ENCODE results near the gene TRAPPC8. TPM values are rescaled to one million over a fixed set of nuclear protein-coding genes. Genes with fewer than 3 reads are reported as not detected.

Gene TRAPPC8
- polyA plus RNA-seq, 1 donor from 2014 or later: 57.8 TPM

DNA sequence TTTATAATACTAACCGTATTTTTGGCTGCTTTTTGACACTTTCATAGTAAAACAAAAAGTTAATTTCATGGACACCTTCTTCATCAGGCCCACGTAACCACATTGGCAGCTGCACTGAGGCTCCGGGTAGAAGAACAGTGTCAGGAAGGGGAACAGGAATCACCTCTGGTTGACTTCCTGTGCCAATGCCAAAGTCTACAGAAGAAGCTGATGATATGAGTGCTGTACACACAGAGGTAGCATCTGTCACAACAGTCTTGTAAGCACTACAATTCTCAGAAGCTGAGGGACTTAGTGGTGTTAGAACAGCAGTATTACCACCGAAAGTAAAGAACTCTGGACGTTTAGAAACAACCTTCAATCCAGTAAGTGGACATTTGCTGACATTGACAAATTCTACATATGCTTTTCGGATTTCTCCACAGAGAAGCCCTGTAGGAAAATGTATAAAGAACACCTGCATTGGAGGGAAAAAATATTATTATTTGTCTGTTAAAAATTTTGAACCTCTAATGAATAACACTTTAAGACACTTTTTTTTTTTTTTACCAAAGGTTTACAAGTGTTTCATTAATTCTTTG lies 85.3 kb downstream of the TRAPPC8 start:
- Histone ChIP-seq H3K36me3 (ENCODE audit: insufficient read depth, low read length) (peaks cover 12% of the 10 kb centered on the region), H3K4me3 (ENCODE audit: low read length) (no peak overlapping the region), H3F3A (ENCODE audit: insufficient read depth, low read length, poor library complexity, severe bottlenecking) (no peaks in the 10 kb centered on the region)

DNA sequence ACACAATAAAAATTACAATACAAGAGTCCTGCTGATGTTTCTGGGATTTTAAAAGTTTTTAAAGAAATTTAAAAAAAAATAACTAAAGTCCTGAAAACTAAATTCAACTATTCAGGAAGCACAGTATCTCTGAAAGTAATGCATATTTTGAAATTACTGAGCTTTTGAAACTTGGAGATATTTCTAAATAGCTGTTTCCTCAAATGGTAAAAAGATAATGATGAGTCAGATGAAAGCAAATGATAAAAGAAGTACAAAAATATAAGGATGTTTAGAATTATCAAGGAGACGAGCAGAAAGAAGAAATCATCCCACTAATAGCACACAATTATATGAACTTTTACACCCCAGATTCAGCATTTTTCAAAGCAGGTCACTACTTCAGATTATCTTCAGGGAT lies 92.1 kb downstream of the TRAPPC8 start:
- H3K9me3 ChIP-seq (ENCODE audit: low read length): no peaks in the 10 kb centered on the region
- H3F3A ChIP-seq (ENCODE audit: insufficient read depth, low read length, poor library complexity, severe bottlenecking): no peaks in the 10 kb centered on the region
- no peaks in the 10 kb centered on the region for H3K9me2 ChIP-seq (ENCODE audit: insufficient read depth, low read length)
- no peak overlapping the region for H3K4me3 ChIP-seq (ENCODE audit: low read length)
- H4K20me1 ChIP-seq (ENCODE audit: insufficient read depth): no peaks in the 10 kb centered on the region
- no peak overlapping the region for H2AFZ ChIP-seq (ENCODE audit: low read depth, low read length)
- H3K27ac ChIP-seq (ENCODE audit: low read length): no peak overlapping the region
- TF ChIP-seq EP300 (conservative IDR thresholded peaks at IDR 0.05; ENCODE audit: poor library complexity, severe bottlenecking): no peak
- TF ChIP-seq, protein P1, sequence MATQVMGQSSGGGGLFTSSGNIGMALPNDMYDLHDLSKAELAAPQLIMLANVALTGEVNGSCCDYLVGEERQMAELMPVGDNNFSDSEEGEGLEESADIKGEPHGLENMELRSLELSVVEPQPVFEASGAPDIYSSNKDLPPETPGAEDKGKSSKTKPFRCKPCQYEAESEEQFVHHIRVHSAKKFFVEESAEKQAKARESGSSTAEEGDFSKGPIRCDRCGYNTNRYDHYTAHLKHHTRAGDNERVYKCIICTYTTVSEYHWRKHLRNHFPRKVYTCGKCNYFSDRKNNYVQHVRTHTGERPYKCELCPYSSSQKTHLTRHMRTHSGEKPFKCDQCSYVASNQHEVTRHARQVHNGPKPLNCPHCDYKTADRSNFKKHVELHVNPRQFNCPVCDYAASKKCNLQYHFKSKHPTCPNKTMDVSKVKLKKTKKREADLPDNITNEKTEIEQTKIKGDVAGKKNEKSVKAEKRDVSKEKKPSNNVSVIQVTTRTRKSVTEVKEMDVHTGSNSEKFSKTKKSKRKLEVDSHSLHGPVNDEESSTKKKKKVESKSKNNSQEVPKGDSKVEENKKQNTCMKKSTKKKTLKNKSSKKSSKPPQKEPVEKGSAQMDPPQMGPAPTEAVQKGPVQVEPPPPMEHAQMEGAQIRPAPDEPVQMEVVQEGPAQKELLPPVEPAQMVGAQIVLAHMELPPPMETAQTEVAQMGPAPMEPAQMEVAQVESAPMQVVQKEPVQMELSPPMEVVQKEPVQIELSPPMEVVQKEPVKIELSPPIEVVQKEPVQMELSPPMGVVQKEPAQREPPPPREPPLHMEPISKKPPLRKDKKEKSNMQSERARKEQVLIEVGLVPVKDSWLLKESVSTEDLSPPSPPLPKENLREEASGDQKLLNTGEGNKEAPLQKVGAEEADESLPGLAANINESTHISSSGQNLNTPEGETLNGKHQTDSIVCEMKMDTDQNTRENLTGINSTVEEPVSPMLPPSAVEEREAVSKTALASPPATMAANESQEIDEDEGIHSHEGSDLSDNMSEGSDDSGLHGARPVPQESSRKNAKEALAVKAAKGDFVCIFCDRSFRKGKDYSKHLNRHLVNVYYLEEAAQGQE (IDR thresholded peaks at IDR 0.05; ENCODE audit: borderline replicate concordance): no peak
- TF ChIP-seq, protein P2, sequence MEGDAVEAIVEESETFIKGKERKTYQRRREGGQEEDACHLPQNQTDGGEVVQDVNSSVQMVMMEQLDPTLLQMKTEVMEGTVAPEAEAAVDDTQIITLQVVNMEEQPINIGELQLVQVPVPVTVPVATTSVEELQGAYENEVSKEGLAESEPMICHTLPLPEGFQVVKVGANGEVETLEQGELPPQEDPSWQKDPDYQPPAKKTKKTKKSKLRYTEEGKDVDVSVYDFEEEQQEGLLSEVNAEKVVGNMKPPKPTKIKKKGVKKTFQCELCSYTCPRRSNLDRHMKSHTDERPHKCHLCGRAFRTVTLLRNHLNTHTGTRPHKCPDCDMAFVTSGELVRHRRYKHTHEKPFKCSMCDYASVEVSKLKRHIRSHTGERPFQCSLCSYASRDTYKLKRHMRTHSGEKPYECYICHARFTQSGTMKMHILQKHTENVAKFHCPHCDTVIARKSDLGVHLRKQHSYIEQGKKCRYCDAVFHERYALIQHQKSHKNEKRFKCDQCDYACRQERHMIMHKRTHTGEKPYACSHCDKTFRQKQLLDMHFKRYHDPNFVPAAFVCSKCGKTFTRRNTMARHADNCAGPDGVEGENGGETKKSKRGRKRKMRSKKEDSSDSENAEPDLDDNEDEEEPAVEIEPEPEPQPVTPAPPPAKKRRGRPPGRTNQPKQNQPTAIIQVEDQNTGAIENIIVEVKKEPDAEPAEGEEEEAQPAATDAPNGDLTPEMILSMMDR (IDR thresholded peaks at IDR 0.05; ENCODE audit: poor library complexity, severe bottlenecking): no peak
- no peak for TF ChIP-seq TAF1 (IDR thresholded peaks at IDR 0.05; ENCODE audit: low read depth)
- no peak for TF ChIP-seq MXI1 (conservative IDR thresholded peaks at IDR 0.05; ENCODE audit: poor library complexity, severe bottlenecking)
- no peak for TF ChIP-seq SMC3 (conservative IDR thresholded peaks at IDR 0.05; ENCODE audit: poor library complexity)
- no peak for TF ChIP-seq RAD21 (conservative IDR thresholded peaks at IDR 0.05)
- no peak for TF ChIP-seq EZH2 (IDR thresholded peaks at IDR 0.05; ENCODE audit: borderline replicate concordance, insufficient read depth, low read length, poor library complexity, severe bottlenecking)
- no peak for TF ChIP-seq POLR2AphosphoS5 (IDR thresholded peaks at IDR 0.05)
- no peak overlapping the region for H3K4me2 ChIP-seq (ENCODE audit: low read length)
- peaks cover 4% of the 10 kb centered on the region for H3K36me3 ChIP-seq (ENCODE audit: insufficient read depth, low read length)
- no peaks in the 10 kb centered on the region for H3K79me2 ChIP-seq (replicated peaks; ENCODE audit: insufficient read depth, low read length)
- no peaks in the 10 kb centered on the region for H3K27me3 ChIP-seq (ENCODE audit: insufficient read depth, low read depth, low read length)
- H3K9ac ChIP-seq (ENCODE audit: low read length): no peak overlapping the region

More for the DNA sequence above, 85.3 kb downstream of the TRAPPC8 start:
- H3K4me2 ChIP-seq (ENCODE audit: low read length): no peak overlapping the region
- no peaks in the 10 kb centered on the region for H3K27me3 ChIP-seq (ENCODE audit: insufficient read depth, low read depth, low read length)
- H3K79me2 ChIP-seq (replicated peaks; ENCODE audit: insufficient read depth, low read length): no peaks in the 10 kb centered on the region
- no peaks in the 10 kb centered on the region for H3K9me3 ChIP-seq (ENCODE audit: low read length)
- no peak overlapping the region for H2AFZ ChIP-seq (ENCODE audit: low read depth, low read length)
- no peaks in the 10 kb centered on the region for H3K9me2 ChIP-seq (ENCODE audit: insufficient read depth, low read length)
- no peak overlapping the region for H3K27ac ChIP-seq (ENCODE audit: low read length)
- no peak for TF ChIP-seq MXI1 (conservative IDR thresholded peaks at IDR 0.05; ENCODE audit: poor library complexity, severe bottlenecking)
- no peak for TF ChIP-seq RAD21 (conservative IDR thresholded peaks at IDR 0.05)
- no peak overlapping the region for H3K9ac ChIP-seq (ENCODE audit: low read length)
- no peaks in the 10 kb centered on the region for H4K20me1 ChIP-seq (ENCODE audit: insufficient read depth)

Measured in neural cell (in vitro differentiated cells).